IMR-90 (cell line): ENCODE data around the gene PRR33. TPM values are rescaled to one million over a fixed set of nuclear protein-coding genes. Genes with fewer than 3 reads are reported as not detected.

Source experiments
- ATAC-seq: fragments of 200-7000 bp; cut with Tn5 transposase; 2 replicates; pipeline ENCODE4 v1.9.1; 2020; ENCODE audit warnings: low read depth, mild to moderate bottlenecking, moderate library complexity
- BruUV-seq: library from RNA; stranded (reverse); fragments of 400-500 nt; replicated peaks from 2 replicates; lab custom pipeline; 2021; lab: Mats Ljungman, UMichigan
- CTCF ChIA-PET: fragments of 300-600 bp; formaldehyde crosslinking; extraction: SDS; loops from one replicate; lab custom pipeline; 2021; ENCODE audit warnings: antibody characterized with exemption; lab: Yijun Ruan, JAX
- POLR2A ChIA-PET: fragments of 300-600 bp; sonication (Branson Sonifier 250); formaldehyde crosslinking; loops from one replicate; lab custom pipeline; 2022; ENCODE audit warnings: antibody characterized with exemption; ENCODE audit not compliant: unreplicated experiment; lab: Charles Lee
- DNase-seq: peaks from one replicate; pipeline ENCODE4 v3.0.0; 2013
- H2AFZ ChIP-seq: replicated peaks from 2 replicates; pipeline ENCODE3; 2013; ENCODE audit warnings: low read length, mild to moderate bottlenecking; ENCODE audit not compliant: poor library complexity
- H2AK5ac ChIP-seq: 2 replicates; pipeline ENCODE4 v1.6.1; 2013; ENCODE audit warnings: low read depth, low read length, inconsistent platforms
- H2AK9ac ChIP-seq: replicated peaks from 2 replicates; pipeline ENCODE3; 2013; ENCODE audit warnings: mild to moderate bottlenecking, low read depth, low read length, moderate library complexity; ENCODE audit not compliant: poor library complexity
- H2BK120ac ChIP-seq: 2 replicates; pipeline ENCODE4 v1.6.1; 2013; ENCODE audit warnings: low read depth, low read length, inconsistent platforms
- H2BK15ac ChIP-seq: 3 replicates; pipeline ENCODE4 v1.6.1; 2013; ENCODE audit warnings: low read depth, low read length, inconsistent platforms
- H2BK20ac ChIP-seq: 2 replicates; pipeline ENCODE4 v1.6.1; 2013; ENCODE audit warnings: low read depth, mild to moderate bottlenecking, inconsistent platforms, low read length, moderate library complexity
- H2BK5ac ChIP-seq: 2 replicates; pipeline ENCODE4 v1.6.1; 2013; ENCODE audit warnings: mild to moderate bottlenecking, low read depth, low read length, inconsistent platforms; ENCODE audit not compliant: poor library complexity, severe bottlenecking
- H3K14ac ChIP-seq: replicated peaks from 2 replicates; pipeline ENCODE4 v1.6.1; 2013; ENCODE audit warnings: low read depth, low read length, inconsistent platforms
- H3K18ac ChIP-seq: 2 replicates; pipeline ENCODE4 v1.6.1; 2013; ENCODE audit warnings: low read depth, low read length, control low read depth
- H3K23ac ChIP-seq: 2 replicates; pipeline ENCODE4 v1.6.1; 2013; ENCODE audit warnings: low read depth, low read length, inconsistent platforms
- H3K27ac ChIP-seq: 2 replicates; pipeline ENCODE4 v1.5.1; 2013; ENCODE audit warnings: mild to moderate bottlenecking, control low read depth, low read length; ENCODE audit not compliant: insufficient read depth
- H3K27me3 ChIP-seq: 2 replicates; pipeline ENCODE4 v1.6.1; 2013; ENCODE audit warnings: low read length; ENCODE audit not compliant: control insufficient read depth, insufficient read depth
- H3K36me3 ChIP-seq: 2 replicates; pipeline ENCODE4 v1.6.1; 2013; ENCODE audit warnings: low read length, mixed read lengths; ENCODE audit not compliant: control insufficient read depth, insufficient read depth
- H3K4ac ChIP-seq: 2 replicates; pipeline ENCODE4 v1.6.1; 2013; ENCODE audit warnings: low read depth, low read length, inconsistent platforms
- H3K4me1 ChIP-seq: 2 replicates; pipeline ENCODE4 v1.6.1; 2013; ENCODE audit warnings: low read length, mixed read lengths; ENCODE audit not compliant: control insufficient read depth, insufficient read depth
- H3K4me2 ChIP-seq: 2 replicates; pipeline ENCODE4 v1.6.1; 2013; ENCODE audit warnings: low read depth, mild to moderate bottlenecking, control low read depth, low read length, moderate library complexity
- H3K4me3 ChIP-seq: 2 replicates; pipeline ENCODE4 v1.5.1; 2013; ENCODE audit warnings: low read depth, mild to moderate bottlenecking, control low read depth, low read length, moderate library complexity; ENCODE audit not compliant: insufficient read depth
- H3K56ac ChIP-seq: 2 replicates; pipeline ENCODE4 v1.6.1; 2013; ENCODE audit warnings: low read length, inconsistent platforms; ENCODE audit not compliant: insufficient read depth; ENCODE audit errors: extremely low read depth
- H3K79me1 ChIP-seq, 2 experiments: 2 replicates each; pipeline ENCODE4 v1.6.1; 2013; ENCODE audit warnings: low read length in 2 of 2, inconsistent platforms in 1 of 2, low read depth in 1 of 2
- H3K9ac ChIP-seq: 2 replicates; pipeline ENCODE4 v1.6.1; 2013; ENCODE audit warnings: low read depth, low read length, control low read depth
- H3K9me1 ChIP-seq: 2 replicates; pipeline ENCODE4 v1.6.1; 2013; ENCODE audit warnings: low read length, inconsistent platforms; ENCODE audit not compliant: insufficient read depth
- H3K9me3 ChIP-seq: 2 replicates; pipeline ENCODE4 v1.6.1; 2013; ENCODE audit warnings: low read length; ENCODE audit not compliant: control insufficient read depth, insufficient read depth
- H4K20me1 ChIP-seq: 2 replicates; pipeline ENCODE4 v1.6.1; 2013; ENCODE audit warnings: low read length, inconsistent platforms; ENCODE audit not compliant: insufficient read depth
- H4K5ac ChIP-seq: 2 replicates; pipeline ENCODE4 v1.6.1; 2013; ENCODE audit warnings: mild to moderate bottlenecking, low read depth, low read length, control low read depth
- H4K8ac ChIP-seq, 2 experiments: 2 replicates each; pipeline ENCODE4 v1.6.1; 2013; ENCODE audit warnings: low read depth in 2 of 2, low read length in 2 of 2, control low read depth in 1 of 2, inconsistent platforms in 1 of 2
- H4K91ac ChIP-seq: 2 replicates; pipeline ENCODE4 v1.6.1; 2013; ENCODE audit warnings: low read depth, low read length, inconsistent platforms; ENCODE audit not compliant: insufficient read depth
- BHLHE40 ChIP-seq: fragments of 150-350 bp; IDR thresholded peaks from 2 replicates; pipeline ENCODE4 v1.6.1; 2016; ENCODE audit warnings: mild to moderate bottlenecking, low read depth, low read length
- CEBPB ChIP-seq: IDR thresholded peaks from 2 replicates; pipeline ENCODE4 v1.6.1; 2012; ENCODE audit warnings: low read depth, low read length, improper control_type of control experiment
- CHD1 ChIP-seq: IDR thresholded peaks from 2 replicates; pipeline ENCODE4 v1.6.1; 2012; ENCODE audit warnings: low read depth, low read length, improper control_type of control experiment
- FOS ChIP-seq: fragments of 150-350 bp; IDR thresholded peaks from 2 replicates; pipeline ENCODE4 v1.6.1; 2016; ENCODE audit warnings: low read depth, low read length
- MAFK ChIP-seq: IDR thresholded peaks from 2 replicates; pipeline ENCODE4 v1.6.1; 2012; ENCODE audit warnings: low read depth, low read length, improper control_type of control experiment
- MAZ ChIP-seq: IDR thresholded peaks from 2 replicates; pipeline ENCODE4 v1.6.1; 2012; ENCODE audit warnings: low read depth, mild to moderate bottlenecking, low read length, improper control_type of control experiment, moderate library complexity, borderline replicate concordance
- MXI1 ChIP-seq: IDR thresholded peaks from 2 replicates; pipeline ENCODE4 v1.6.1; 2012; ENCODE audit warnings: low read depth, mild to moderate bottlenecking, low read length, moderate library complexity, borderline replicate concordance
- NFE2L2 ChIP-seq: fragments of 150-350 bp; IDR thresholded peaks from 2 replicates; pipeline ENCODE4 v1.6.1; 2016; ENCODE audit warnings: low read depth, mild to moderate bottlenecking, low read length
- POLR2A ChIP-seq: IDR thresholded peaks from 2 replicates; pipeline ENCODE4 v1.6.1; 2012; ENCODE audit warnings: mild to moderate bottlenecking, low read depth, low read length
- RAD21 ChIP-seq: IDR thresholded peaks from 2 replicates; pipeline ENCODE4 v1.6.1; 2012; ENCODE audit warnings: low read length, improper control_type of control experiment
- RCOR1 ChIP-seq: IDR thresholded peaks from 2 replicates; pipeline ENCODE4 v1.6.1; 2012; ENCODE audit warnings: mild to moderate bottlenecking, low read length, improper control_type of control experiment; ENCODE audit not compliant: insufficient replicate concordance
- RFX5 ChIP-seq: IDR thresholded peaks from 2 replicates; pipeline ENCODE4 v1.8.0; 2012; ENCODE audit warnings: low read depth, mild to moderate bottlenecking, low read length, moderate library complexity
- SMC3 ChIP-seq: fragments of 150-350 bp; IDR thresholded peaks from 2 replicates; pipeline ENCODE4 v1.6.1; 2016; ENCODE audit warnings: low read depth, mild to moderate bottlenecking, antibody characterized with exemption, low read length, moderate library complexity
- WGBS, 2 experiments: methylation state at CpG; one replicate each; pipeline versions ENCODE4 v1.1.5 to v1.1.7; 2013; ENCODE audit warnings: missing lambda C conversion rate in 2 of 2; ENCODE audit not compliant: insufficient read length in 1 of 2; ENCODE audit errors: extremely low coverage in 2 of 2; 5-methylcytosine and 5-hydroxymethylcytosine counted together
- dilution Hi-C: fragments of 300-500 bp; cut with HindIII; formaldehyde crosslinking; loops from one replicate; pipeline ENCODE4 v1.14.3; 2018; ENCODE audit warnings: low sequenced_read_pairs; ENCODE audit not compliant: unreplicated experiment
- in situ Hi-C: fragments of 300-500 bp; cut with MboI; formaldehyde crosslinking; loops from 3 replicates; pipeline ENCODE4 v1.14.3; 2019; ENCODE audit warnings: low sequenced_read_pairs, inconsistent platforms, mixed read lengths
- intact Hi-C: fragments of 100-400 bp; cut with micrococcal nuclease; formaldehyde crosslinking; loops from 2 replicates; pipeline ENCODE4 v1.10.0; 2022
- polyA plus RNA-seq, 3 experiments: library from polyadenylated mRNA; depleted of rRNA; stranded (reverse); fragments of >200 nt; gene quantifications; 2 replicates each; pipeline ENCODE4 v1.2.3, GENCODE V29; 2012; ENCODE audit warnings: low replicate concordance in 1 of 3
- total RNA-seq: library from RNA; depleted of rRNA; stranded (reverse); fragments of >200 nt; gene quantifications from 2 replicates; pipeline ENCODE4 v1.2.3, GENCODE V29; 2012
- TF ChIP-seq, protein P1 (sequence below): fragments of 150-350 bp; IDR thresholded peaks from 2 replicates; pipeline ENCODE4 v1.6.1; 2016; ENCODE audit warnings: low read depth, mild to moderate bottlenecking, low read length, moderate library complexity, borderline replicate concordance
- TF ChIP-seq, protein P2 (sequence below): fragments of 150-350 bp; IDR thresholded peaks from 2 replicates; pipeline ENCODE4 v1.6.1; 2017; ENCODE audit warnings: mild to moderate bottlenecking, antibody characterized with exemption, low read length, low read depth
- TF ChIP-seq, protein P3 (sequence below): conservative IDR thresholded peaks from 2 replicates; pipeline ENCODE4 v1.5.1; 2012; ENCODE audit warnings: mild to moderate bottlenecking, low read depth, low read length, improper control_type of control experiment

PRR33 gene
- total and polyA plus RNA-seq, 2 of the 4 experiments (the other 2 are of a cell fraction) = not detected

DNA sequence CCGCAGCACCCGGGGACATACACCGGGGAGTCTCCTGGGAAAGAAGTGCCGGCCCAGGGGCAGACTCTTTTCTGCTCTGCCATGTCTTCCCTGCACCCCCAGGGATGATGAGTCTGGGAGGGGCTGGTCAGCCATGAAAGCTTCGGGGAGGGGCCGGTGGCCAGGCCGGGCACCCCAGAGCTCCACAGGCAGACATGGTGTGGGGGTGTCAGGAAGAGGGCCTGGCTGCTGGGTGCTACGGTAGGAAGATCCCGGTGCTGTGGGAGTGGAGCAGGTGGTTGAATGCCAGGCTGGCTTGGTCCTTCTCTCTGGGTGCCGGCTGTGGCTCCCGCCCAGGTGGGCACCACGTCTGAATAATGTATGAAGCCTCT is 21.4 kb downstream of the PRR33 start:
- no peaks in the 10 kb centered on the region for H3K4me1 ChIP-seq
- H2BK5ac ChIP-seq = no peak overlapping the region
- no peak for TF ChIP-seq CEBPB
- TF ChIP-seq, protein P1, sequence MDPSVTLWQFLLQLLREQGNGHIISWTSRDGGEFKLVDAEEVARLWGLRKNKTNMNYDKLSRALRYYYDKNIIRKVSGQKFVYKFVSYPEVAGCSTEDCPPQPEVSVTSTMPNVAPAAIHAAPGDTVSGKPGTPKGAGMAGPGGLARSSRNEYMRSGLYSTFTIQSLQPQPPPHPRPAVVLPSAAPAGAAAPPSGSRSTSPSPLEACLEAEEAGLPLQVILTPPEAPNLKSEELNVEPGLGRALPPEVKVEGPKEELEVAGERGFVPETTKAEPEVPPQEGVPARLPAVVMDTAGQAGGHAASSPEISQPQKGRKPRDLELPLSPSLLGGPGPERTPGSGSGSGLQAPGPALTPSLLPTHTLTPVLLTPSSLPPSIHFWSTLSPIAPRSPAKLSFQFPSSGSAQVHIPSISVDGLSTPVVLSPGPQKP = no peak
- TF ChIP-seq NFE2L2 = no peak
- TF ChIP-seq, protein P2, sequence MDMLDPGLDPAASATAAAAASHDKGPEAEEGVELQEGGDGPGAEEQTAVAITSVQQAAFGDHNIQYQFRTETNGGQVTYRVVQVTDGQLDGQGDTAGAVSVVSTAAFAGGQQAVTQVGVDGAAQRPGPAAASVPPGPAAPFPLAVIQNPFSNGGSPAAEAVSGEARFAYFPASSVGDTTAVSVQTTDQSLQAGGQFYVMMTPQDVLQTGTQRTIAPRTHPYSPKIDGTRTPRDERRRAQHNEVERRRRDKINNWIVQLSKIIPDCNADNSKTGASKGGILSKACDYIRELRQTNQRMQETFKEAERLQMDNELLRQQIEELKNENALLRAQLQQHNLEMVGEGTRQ = no peak
- TF ChIP-seq RAD21 = no peak
- no peak for TF ChIP-seq MAZ
- TF ChIP-seq CHD1 = no peak
- no peak for TF ChIP-seq RCOR1
- no peak for TF ChIP-seq MXI1
- TF ChIP-seq MAFK = no peak
- no peak for TF ChIP-seq SMC3
- TF ChIP-seq FOS = no peak
- TF ChIP-seq POLR2A = no peak
- TF ChIP-seq, protein P3, sequence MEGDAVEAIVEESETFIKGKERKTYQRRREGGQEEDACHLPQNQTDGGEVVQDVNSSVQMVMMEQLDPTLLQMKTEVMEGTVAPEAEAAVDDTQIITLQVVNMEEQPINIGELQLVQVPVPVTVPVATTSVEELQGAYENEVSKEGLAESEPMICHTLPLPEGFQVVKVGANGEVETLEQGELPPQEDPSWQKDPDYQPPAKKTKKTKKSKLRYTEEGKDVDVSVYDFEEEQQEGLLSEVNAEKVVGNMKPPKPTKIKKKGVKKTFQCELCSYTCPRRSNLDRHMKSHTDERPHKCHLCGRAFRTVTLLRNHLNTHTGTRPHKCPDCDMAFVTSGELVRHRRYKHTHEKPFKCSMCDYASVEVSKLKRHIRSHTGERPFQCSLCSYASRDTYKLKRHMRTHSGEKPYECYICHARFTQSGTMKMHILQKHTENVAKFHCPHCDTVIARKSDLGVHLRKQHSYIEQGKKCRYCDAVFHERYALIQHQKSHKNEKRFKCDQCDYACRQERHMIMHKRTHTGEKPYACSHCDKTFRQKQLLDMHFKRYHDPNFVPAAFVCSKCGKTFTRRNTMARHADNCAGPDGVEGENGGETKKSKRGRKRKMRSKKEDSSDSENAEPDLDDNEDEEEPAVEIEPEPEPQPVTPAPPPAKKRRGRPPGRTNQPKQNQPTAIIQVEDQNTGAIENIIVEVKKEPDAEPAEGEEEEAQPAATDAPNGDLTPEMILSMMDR = no peak
- TF ChIP-seq RFX5 = no peak
- no peak for TF ChIP-seq BHLHE40
- H3K56ac ChIP-seq = no peak overlapping the region
- H3K27ac ChIP-seq = no peak overlapping the region
- no peak overlapping the region for H3K18ac ChIP-seq
- H3K4me2 ChIP-seq = no peak overlapping the region
- peaks cover 22% of the 10 kb centered on the region; the same call in 1 of the 2 replicates for H3K27me3 ChIP-seq
- no peaks in the 10 kb centered on the region for H3K9me3 ChIP-seq
- H3K79me1 ChIP-seq = no peaks in the 10 kb centered on the region
- dilution Hi-C loops (no loop called here), in situ Hi-C loops (no loop called here), intact Hi-C loops (no loop called here)
- H3K4ac ChIP-seq = no peak overlapping the region
- ChIA-PET POLR2A (no interaction called here), CTCF (interaction anchor here (0.7 to 1.0 kb wide), 2 partner anchors 12 to 271 kb away, joined by 3 read pairs; no protein-coding TSS in a partner anchor)
- no peak overlapping the region for H2BK15ac ChIP-seq
- H4K5ac ChIP-seq = no peak overlapping the region
- H3K9ac ChIP-seq = no peak overlapping the region
- no peak overlapping the region for H2BK20ac ChIP-seq
- no peak overlapping the region for H3K4me3 ChIP-seq
- H2AK9ac ChIP-seq = no peak overlapping the region
- no peak overlapping the region for H2AK5ac ChIP-seq
- no peak overlapping the region for H2AFZ ChIP-seq
- no peak overlapping the region for H3K23ac ChIP-seq
- no peaks in the 10 kb centered on the region for H4K20me1 ChIP-seq
- ATAC-seq (no peak), DNase-seq (no peak)
- no peaks in the 10 kb centered on the region for H3K36me3 ChIP-seq
- no peak overlapping the region for H2BK120ac ChIP-seq
- H3K9me1 ChIP-seq = no peaks in the 10 kb centered on the region
- no peak overlapping the region for H3K14ac ChIP-seq
- no TSS peak for BruUV-seq
- H4K8ac ChIP-seq = no peak overlapping the region
- no peak overlapping the region for H4K91ac ChIP-seq
- WGBS, 2 experiments = 100% methylated on average over 3 of the region's 12 CpGs; no CpG with 5 or more reads in 1 of the 2 experiments
